H4 (cell line): Measurements from ENCODE around the gene IGHMBP2. TPM values are rescaled to one million over a fixed set of nuclear protein-coding genes. Genes with fewer than 3 reads are reported as not detected.

ENCODE experiments used
- DNase-seq: peaks from one replicate; pipeline ENCODE4 v3.0.0-alpha.2; 2015; ENCODE audit warnings: low spot score
- total RNA-seq: library from RNA; depleted of rRNA; stranded (reverse); fragments of >200 nt; shearing (Covaris generic); gene quantifications from 2 replicates; pipeline ENCODE4 v1.2.3, GENCODE V29; 2014; rRNA removed

The IGHMBP2 gene
- total RNA-seq, 1 experiment from 2014 or later = 3.3 TPM

DNA sequence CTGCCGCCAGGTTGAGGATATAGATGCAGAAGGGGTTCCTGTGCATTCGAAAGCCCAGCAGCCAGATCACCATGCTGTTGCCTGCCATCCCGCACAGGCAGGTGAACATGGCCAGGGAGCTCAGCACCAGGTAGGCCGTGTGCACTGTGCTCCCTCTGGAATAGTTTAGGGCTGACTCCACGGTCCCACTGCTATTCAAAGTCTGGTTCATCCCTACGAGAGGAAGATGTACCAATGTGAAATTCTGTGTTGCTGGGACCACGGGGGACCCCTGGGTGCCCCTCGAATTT lies 77.0 kb downstream of the IGHMBP2 start, which contains the start of gene MRGPRD:
MRGPRD (minus strand) TSS at position 211 of the 290 bp plus-strand sequence; CDS start at position 211, 0 bp downstream.
- DNase-seq = no peak

DNA sequence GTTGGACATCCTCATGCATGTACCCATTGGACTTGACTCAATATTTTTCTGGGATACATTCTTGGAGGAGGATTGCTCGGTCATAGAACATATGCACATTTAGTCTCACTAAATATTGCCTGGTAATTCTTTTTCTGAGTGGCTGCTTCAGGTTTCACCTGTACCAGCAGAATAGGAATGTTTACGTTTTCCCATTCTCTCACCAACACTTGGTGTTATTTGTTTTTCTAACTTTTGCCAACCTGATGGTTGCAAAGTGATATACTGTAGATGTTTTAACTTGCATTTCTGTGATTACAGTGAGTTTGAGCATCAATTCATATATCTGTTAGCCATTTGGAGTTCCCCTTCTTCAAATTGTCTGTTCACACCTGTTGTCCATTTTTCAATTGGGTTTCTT lies 78.4 kb downstream of the IGHMBP2 start:
- DNase-seq = no peak

DNA sequence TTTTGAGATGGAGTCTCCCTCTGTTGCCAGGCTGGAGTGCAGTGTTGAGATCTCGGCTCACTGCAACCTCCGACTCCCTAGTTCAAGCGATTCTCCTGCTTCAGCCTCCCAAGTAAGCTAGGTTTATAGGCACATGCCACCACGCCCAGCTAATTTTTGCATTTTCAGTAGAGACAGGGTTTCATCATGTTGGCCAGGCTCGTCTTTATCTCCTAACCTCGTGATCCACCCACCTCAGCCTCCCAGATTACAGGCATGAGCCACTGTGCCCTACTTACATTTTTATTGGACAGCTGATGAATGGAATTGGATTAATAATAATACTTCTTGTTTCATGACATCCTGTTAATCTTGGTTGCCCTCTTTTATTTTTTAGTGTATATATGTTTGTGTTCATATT lies 80.1 kb downstream of the IGHMBP2 start:
- no peak for DNase-seq

DNA sequence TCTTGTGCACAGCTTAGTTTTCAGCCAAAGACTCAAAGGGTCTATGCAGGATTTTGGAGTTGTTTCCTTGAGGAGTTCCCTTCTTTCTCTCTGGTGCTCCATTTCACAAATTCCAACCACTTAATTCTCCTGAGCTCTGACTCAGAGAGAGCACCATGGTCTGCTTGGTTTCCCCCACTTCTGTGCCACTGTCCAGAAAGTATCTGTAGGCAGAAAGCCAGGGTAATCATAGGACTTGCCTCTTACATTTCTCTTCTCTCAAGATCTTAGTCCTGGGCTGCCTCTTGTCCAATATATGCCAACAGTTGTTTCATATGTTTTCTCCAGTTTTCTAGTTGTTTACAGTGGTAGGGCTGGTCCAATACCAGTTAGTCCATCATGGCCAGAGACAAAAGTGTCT lies 83.5 kb downstream of the IGHMBP2 start:
- DNase-seq = no peak

DNA sequence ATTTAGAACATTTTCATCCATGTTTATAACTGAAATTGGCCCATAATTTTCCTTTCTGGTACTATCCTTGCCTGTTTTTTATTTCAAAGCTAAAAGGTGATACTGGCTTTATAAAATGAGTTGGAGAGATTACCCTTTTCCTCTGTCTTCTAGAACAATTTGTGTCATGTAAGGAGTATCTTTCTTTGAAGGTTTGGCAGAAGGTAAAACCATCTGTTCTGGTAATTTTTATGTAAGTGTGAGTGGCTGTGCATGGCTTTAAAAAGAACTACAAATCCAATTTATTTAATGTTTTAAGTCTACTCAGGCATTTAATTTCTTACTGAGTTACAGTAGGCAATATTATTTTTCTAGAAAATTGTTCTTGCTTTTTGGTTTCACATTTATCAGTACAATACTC lies 84.8 kb downstream of the IGHMBP2 start:
- DNase-seq = no peak

Other genes with a start within 250 kb of the IGHMBP2 start
- gene GAL, start 219.3 kb upstream of the IGHMBP2 start, total RNA-seq = not detected in 2 replicates
- gene TESMIN, start 152.4 kb upstream of the IGHMBP2 start, total RNA-seq = 0.76 and 4.5 TPM in 2 replicates
- 21.3 and 21.8 TPM in 2 replicates for gene CPT1A, start 62.0 kb upstream of the IGHMBP2 start, total RNA-seq
- 110 and 148 TPM in 2 replicates for gene MRPL21, start 59 bp upstream of the IGHMBP2 start, total RNA-seq
- gene MRGPRD, start 77.1 kb downstream of the IGHMBP2 start, total RNA-seq = not detected in 2 replicates
- not detected in 2 replicates for gene MRGPRF, start 109.4 kb downstream of the IGHMBP2 start, total RNA-seq
- 6.2 and 7.4 TPM in 2 replicates for gene TPCN2, start 145.0 kb downstream of the IGHMBP2 start, total RNA-seq